D721Med (cell line): ENCODE results near the gene ARHGAP25.
A peak's percentile ranks its signal among the peaks of the same experiment; 100 is the strongest.

Experiments used
- DNase-seq: peaks from one replicate; pipeline ENCODE4 v3.0.0; 2011; ENCODE audit warnings: low spot score; ENCODE audit not compliant: insufficient read length
- FAIRE-seq: peaks from 2 replicates; lab custom pipeline; 2011; peaks lifted over from hg19 to GRCh38; lab: Jason Lieb, UNC
- TF ChIP-seq, protein P1 (sequence below): IDR thresholded peaks from 2 replicates; pipeline ENCODE4 v1.5.1; 2012; ENCODE audit warnings: mild to moderate bottlenecking, control low read depth; ENCODE audit not compliant: insufficient read depth; ENCODE audit errors: missing control alignments

Gene ARHGAP25

DNA sequence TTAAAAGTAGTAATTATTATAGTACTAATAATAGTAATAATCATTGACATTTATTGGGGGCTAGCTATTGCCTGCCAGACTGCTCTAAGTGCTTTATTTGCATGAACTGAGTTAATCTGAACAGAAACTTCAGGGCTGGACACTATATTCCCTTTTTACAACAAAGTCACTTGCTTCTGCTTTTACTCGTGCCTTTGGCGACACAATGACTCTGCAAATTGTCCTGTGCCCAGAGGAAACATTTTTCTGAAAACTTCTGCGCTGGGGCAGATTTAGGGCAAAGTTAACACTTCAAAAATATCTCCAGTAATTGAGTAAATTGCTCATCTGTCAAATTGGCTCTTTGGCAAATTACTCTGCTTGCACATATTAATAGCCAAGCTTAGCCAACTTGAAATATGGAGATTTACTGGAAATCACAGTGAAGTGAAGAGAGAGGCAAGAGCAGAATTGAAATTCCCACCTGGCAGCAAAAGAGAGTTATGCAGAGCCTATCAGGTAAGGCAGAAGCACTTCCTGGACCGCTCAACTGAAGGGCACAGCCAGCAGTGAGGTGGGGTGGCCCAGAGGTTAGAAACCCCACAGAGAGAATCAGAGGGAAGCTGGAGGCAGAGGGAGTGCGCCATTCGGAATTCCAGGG is 100.2 kb downstream of the ARHGAP25 start:
- TF ChIP-seq, protein P1, sequence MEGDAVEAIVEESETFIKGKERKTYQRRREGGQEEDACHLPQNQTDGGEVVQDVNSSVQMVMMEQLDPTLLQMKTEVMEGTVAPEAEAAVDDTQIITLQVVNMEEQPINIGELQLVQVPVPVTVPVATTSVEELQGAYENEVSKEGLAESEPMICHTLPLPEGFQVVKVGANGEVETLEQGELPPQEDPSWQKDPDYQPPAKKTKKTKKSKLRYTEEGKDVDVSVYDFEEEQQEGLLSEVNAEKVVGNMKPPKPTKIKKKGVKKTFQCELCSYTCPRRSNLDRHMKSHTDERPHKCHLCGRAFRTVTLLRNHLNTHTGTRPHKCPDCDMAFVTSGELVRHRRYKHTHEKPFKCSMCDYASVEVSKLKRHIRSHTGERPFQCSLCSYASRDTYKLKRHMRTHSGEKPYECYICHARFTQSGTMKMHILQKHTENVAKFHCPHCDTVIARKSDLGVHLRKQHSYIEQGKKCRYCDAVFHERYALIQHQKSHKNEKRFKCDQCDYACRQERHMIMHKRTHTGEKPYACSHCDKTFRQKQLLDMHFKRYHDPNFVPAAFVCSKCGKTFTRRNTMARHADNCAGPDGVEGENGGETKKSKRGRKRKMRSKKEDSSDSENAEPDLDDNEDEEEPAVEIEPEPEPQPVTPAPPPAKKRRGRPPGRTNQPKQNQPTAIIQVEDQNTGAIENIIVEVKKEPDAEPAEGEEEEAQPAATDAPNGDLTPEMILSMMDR, result no peak
- no peak for FAIRE-seq

DNA sequence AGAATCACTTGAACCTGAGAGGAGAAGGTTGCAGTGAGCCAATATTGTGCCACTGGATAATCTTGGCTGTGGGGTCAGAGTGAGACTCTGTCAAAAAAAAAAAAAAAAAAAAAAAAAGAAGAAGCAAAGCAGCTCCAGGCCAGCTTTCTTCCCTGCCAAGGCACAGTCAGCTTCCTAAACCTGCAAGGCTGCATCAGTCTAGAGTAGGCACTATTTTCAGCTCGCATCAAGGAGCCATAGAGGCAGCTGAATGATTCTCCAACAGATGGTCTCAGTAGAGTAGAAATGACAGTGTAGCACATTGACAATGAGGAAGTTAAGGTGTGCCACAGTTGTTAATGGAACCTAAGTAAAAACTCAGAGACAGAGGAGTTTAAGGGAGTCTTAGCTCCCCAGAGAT is 101.0 kb downstream of the ARHGAP25 start:
- FAIRE-seq (no peak), DNase-seq (no peak)
- TF ChIP-seq, protein P1, result no peak

More for the DNA sequence above, 100.2 kb downstream of the ARHGAP25 start:
- DNase-seq, result no peak

DNA sequence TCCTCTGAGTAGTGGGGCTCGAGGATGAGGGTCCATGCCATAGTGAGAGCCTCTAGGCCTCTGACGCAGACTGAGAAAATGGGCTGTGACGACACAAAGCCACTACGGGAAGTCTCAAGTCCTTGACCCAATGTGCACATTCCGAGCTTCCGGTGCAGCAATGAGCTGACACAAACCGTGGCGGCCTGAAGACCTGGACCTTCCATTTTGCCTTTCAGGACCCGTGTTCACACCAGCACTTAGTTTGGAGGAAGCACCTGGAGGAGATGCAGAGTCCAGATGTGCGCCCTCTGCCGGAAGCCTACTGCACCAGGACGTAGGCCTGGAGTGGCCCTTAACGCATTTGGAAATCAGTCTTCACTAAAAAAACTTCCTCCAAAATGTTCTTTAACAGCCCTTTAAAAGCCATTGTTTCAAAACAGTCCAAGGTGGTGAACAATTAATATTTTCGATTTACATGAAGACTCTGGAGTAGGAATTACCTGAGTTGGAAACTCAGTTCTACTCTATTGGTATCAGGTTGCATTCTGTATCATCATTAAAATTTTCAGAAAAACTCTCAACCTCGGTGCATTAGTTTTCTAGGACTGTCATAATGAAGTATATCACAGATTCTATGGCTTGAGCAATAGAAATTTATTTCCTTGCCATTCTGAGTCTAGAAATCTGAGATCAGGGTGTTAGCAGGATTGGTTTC is 102.7 kb downstream of the ARHGAP25 start:
- FAIRE-seq (no peak), DNase-seq (no peak)
- TF ChIP-seq, protein P1, result peak; percentile 31

DNA sequence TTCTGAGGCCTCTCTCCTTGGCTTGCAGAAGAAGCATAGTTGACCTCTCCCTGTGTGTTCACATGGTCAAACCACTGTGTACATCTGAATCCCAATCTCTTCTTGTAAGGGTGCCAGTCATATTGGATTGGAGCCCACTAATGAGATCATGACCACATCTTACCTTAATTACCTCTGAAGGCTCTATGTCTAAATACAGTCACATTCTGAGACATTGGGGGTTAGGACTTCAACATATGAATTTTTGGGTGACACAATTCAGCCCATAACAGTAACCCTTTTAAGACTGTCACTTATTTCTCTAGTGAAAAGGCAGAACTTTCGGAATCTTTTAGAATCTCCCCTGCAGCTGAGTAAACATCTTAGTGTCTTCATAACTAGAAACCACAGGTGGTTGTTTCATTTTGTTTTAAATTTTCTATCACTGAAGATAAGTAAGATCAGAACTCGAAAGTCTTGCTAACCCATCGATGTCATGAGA is 103.3 kb downstream of the ARHGAP25 start:
- FAIRE-seq, result no peak
- no peak for DNase-seq
- TF ChIP-seq, protein P1, result no peak

DNA sequence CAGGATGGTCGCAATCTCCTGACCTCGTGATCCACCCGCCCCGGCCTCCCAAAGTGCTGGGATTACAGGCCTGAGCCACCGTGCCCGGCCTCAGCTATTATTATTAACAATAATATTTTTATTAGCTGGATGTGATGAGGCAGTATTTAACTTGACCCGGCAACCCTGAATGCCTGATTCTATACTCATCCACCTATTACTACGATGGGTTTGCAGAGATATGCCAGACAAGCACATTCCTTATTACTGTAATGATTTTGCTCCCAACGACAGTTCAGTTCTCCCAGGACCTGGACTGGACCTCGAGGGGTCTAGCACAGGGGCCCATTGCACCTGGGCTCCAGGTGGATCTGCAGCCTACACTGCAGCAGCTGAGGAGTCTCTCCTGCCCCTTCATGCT is 104.0 kb downstream of the ARHGAP25 start:
- FAIRE-seq (no peak), DNase-seq (no peak)
- TF ChIP-seq, protein P1, result no peak

DNA sequence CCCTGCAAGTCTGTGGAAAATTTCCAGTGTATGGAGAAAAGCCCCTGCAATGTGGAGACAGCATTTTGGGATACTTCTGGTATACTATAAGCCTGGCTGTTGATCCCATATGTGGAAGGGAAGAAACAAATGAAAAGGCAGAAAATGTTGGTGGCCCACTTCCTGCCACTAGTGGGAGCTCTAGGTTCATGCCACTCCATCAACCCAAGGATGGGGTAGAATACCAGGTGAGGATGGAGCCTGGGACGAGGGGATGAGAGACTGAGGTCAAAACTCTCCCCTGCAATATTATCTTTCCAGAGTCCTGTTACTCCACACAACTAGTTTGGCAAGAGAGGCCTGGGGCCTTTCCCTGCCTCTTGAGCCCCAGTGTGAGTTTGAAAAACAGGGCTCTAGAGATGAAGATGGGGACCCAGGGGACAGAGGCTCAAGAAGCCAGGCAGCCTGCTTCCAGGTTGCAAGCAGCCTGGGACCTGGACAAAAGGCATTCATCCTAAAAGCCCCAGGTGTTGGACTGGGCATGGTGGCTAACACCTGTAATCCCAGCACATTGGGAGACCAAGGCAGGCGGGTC is 104.7 kb downstream of the ARHGAP25 start:
- TF ChIP-seq, protein P1, result peak; percentile 25
- FAIRE-seq (no peak), DNase-seq (no peak)
